Stimulated activated naive B cell treated with anti-CD40 and anti-IgM and Interleukin-4, amounts not matched to agents 10 μg/mL and 1 μg/mL and 100 μg/mL, for 72 hours (primary cell): ENCODE measurements around the gene FBXO40.
"Not testable (repeated sequence)": the region's sequence is repeated elsewhere in the genome, so short reads cannot be mapped to it uniquely, and the experiment has no call there.

Experiments used
- ATAC-seq, 2 donors: fragments of 150-1000 bp; cut with Tn5 transposase; replicated peaks; 2 replicates each; pipeline ENCODE4 v1.10.0; 2021; ENCODE audit warnings: moderate library complexity in 1 of 2
- DNase-seq: peaks from one replicate; pipeline ENCODE4 v3.0.0; 2021
- H3K27ac Mint-ChIP-seq: one replicate; pipeline ENCODE4 v1.8.0; 2022; ENCODE audit warnings: mild to moderate bottlenecking, mixed read lengths
- H3K27me3 Mint-ChIP-seq, 2 donors: one replicate each; pipeline ENCODE4 v1.8.0; 2022; ENCODE audit warnings: mixed read lengths in 2 of 2
- H3K36me3 Mint-ChIP-seq, 2 donors: one replicate each; pipeline ENCODE4 v1.8.0; 2022; ENCODE audit warnings: mixed read lengths in 2 of 2, mild to moderate bottlenecking in 1 of 2
- H3K4me1 Mint-ChIP-seq, 2 donors: one replicate each; pipeline ENCODE4 v1.8.0; 2022; ENCODE audit warnings: mixed read lengths in 2 of 2, mild to moderate bottlenecking in 1 of 2
- H3K4me3 Mint-ChIP-seq, 2 donors: one replicate each; pipeline ENCODE4 v1.8.0; 2022; ENCODE audit warnings: mild to moderate bottlenecking in 2 of 2, mixed read lengths in 2 of 2, moderate library complexity in 1 of 2
- H3K9me3 Mint-ChIP-seq, 2 donors: one replicate each; pipeline ENCODE4 v1.8.0; 2022; ENCODE audit warnings: mixed read lengths in 2 of 2, mild to moderate bottlenecking in 1 of 2

FBXO40 gene

DNA sequence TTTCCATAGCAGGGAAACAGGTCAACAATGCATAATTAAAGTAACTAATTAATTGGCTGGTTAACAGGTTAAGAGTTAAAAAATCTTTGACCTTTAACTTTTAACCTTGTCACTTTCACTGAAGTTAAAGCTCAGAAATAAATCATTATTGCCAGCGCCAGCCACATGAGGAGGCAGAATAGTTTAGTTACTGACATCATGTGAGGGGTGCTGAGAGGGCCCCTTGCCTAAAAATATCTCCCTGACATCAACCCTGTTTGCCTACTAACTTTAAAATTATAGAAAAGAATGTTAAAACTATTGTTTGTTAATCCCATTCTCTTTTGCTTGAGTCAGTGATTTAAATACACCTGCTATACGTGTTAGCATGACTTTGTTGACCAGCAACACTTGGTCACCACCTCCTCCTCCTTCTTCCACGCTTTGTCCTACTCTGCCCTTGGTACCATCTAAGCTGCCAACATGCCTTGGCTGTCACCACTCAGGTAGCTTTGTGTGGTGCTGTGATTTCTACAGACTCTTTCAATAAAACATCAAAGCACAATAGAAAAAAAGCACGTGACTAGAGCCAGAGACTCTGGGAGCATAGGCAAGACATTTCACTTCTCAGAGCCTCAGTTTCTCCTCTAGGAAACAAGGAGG, 2.7 kb downstream of the FBXO40 start:
- Mint-ChIP-seq H3K4me1 (no peaks in the 10 kb centered on the region), H3K27me3 (no peaks in the 10 kb centered on the region), H3K36me3 (no peaks in the 10 kb centered on the region), H3K4me3 (no peak overlapping the region), H3K27ac (no peak overlapping the region), H3K9me3 (no peaks in the 10 kb centered on the region)
- DNase-seq (no peak), ATAC-seq (no peak)

DNA sequence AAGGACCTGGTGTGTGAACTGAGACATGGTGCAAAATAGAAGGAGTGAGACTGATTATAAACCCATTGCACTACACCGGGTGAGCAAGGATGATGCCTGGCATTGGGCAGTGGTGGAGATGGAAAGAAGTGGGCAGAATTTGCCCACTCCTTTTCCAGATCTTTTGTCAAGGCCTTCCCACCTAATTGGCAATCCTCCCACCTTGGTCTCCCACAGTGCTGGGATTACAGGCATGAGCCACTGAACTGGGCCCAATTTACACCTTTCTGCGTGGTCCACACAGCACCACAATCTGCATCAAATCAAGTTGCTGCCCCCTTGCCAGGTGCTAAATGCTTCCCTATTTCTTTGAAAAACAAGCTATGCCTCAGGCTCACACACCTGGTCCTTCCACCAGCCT, 5.4 kb downstream of the FBXO40 start:
- no peaks in the 10 kb centered on the region for H3K4me1 Mint-ChIP-seq
- no peak for ATAC-seq

DNA sequence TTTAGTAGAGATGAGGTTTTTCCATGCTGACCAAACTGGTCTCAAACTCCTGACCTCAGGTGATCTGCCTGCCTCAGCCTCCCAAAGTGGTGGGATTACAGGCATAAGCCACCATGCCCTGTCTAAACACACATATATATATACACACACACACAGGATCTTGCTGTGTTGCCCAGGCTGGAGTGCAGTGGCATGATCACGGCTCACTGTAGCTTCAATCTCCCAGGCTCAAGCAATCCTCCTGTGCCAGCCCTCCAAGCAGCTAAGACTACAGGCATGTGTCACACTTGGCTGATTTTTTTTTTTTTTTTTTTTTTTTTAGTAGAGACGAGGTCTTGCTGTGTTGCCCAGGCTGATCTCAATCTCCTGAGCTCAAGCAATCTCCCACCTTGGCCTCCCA, 6.7 kb downstream of the FBXO40 start:
- H3K27me3 Mint-ChIP-seq, H3K4me3 Mint-ChIP-seq, DNase-seq, H3K36me3 Mint-ChIP-seq, H3K27ac Mint-ChIP-seq, H3K9me3 Mint-ChIP-seq, ATAC-seq, H3K4me1 Mint-ChIP-seq: not testable (repeated sequence)

More for the DNA sequence above, 5.4 kb downstream of the FBXO40 start:
- Mint-ChIP-seq H3K27ac (no peak overlapping the region), H3K9me3 (no peaks in the 10 kb centered on the region), H3K36me3 (no peaks in the 10 kb centered on the region), H3K27me3 (no peaks in the 10 kb centered on the region), H3K4me3 (no peak overlapping the region)
- no peak for DNase-seq

DNA sequence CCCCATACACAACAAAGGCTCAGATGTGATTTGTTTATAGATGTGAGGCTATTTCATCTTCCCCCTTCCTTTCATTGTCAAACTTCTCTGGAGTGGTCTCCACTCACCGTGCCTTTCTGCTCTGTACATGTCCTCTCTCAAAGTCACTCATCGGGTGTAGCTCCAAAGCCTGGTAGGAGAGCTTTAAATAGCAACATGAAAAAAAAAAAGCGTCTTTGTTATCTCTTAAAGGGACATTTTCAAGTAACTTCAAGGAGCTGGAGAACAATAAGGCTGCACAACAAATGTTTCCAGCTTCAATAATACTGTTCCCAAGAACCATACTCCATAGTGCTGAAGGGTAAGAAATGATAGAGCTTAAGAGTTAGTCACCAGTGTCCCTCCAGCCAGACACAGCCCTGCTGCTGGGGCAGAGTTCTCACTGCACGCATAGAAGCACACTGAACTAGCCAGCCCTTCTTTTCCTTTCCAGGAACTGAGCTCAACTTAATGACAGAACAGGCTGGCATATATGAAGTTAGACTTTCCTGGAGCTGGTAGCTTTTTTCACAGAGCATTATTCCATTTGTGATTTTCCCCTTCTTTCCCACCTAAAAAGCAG, 8.1 kb downstream of the FBXO40 start:
- no peaks in the 10 kb centered on the region for H3K4me1 Mint-ChIP-seq
- no peak for ATAC-seq
- DNase-seq = no peak
- H3K36me3 Mint-ChIP-seq = no peaks in the 10 kb centered on the region
- H3K9me3 Mint-ChIP-seq = no peaks in the 10 kb centered on the region
- no peaks in the 10 kb centered on the region for H3K27me3 Mint-ChIP-seq
- H3K27ac Mint-ChIP-seq = no peak overlapping the region
- no peak overlapping the region for H3K4me3 Mint-ChIP-seq

DNA sequence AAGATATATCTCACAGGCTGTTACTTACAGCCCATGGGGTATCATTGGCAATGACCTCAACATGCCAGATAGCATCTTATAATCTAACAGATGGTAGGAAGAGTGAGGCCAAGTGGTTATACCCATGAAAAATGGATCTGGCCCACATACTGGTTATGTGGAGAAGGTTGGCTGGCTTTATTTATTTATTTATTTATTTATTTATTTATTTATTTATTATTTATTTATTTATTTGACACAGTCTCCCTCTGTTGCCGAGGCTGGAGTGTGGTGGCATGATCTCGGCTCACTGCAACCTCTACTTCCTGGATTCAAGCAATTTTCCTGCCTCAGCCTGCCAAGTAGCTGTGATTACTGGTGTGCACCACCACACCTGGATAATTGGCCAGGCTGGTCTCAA, 11.6 kb downstream of the FBXO40 start:
- ATAC-seq = no peak
- Mint-ChIP-seq H3K27me3 (no peaks in the 10 kb centered on the region), H3K27ac (no peak overlapping the region)

DNA sequence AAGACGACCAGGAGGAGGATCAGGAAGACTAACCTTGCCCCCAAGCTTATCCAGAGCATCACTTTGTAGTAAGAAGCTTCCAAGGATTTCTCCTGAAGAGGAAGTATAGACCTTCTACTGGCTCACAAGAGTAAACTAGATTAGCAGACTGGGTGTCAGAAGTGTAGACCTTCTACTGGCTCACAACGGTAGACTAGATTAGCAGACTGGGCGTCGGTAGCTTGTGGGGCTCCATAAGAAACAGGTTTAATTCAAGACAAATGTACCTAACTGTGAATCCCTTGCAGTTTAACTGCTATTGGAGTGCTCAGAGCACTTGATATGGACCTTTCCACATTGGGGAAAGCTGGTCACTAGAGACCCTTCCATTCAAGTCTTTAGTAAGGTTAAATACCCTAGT, 12.9 kb downstream of the FBXO40 start:
- DNase-seq = no peak
- Mint-ChIP-seq H3K4me1 (no peaks in the 10 kb centered on the region), H3K27me3 (no peaks in the 10 kb centered on the region), H3K9me3 (no peaks in the 10 kb centered on the region), H3K4me3 (no peak overlapping the region), H3K36me3 (no peaks in the 10 kb centered on the region), H3K27ac (no peak overlapping the region)
- no peak for ATAC-seq

More for the DNA sequence above, 11.6 kb downstream of the FBXO40 start:
- DNase-seq = no peak
- H3K4me3 Mint-ChIP-seq = no peak overlapping the region
- H3K36me3 Mint-ChIP-seq = no peaks in the 10 kb centered on the region
- H3K4me1 Mint-ChIP-seq = no peaks in the 10 kb centered on the region
- no peaks in the 10 kb centered on the region for H3K9me3 Mint-ChIP-seq

DNA sequence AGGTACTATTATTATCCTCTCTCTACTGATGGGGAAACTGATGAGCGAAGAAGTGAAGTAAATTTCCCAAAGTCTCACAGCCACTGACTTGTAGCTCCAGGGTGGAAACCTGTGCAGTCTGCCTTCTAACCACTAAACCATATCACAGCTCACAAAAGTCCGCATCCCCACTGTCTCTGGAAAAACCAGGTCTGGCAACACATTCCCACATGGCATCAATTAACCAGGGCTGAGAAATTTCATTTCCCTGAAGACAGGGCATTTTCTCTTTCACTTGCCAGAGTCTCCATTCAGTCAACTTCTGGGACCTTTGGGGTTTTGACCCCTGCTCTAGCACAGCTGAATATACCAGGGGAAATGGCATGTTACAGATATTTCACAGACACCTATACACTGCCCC, 26.5 kb downstream of the FBXO40 start:
- ATAC-seq = no peak
- peaks cover 7 to 11% of the 10 kb centered on the region in 2 donors for H3K27me3 Mint-ChIP-seq
- DNase-seq = no peak
- peaks cover 0 to 4% of the 10 kb centered on the region in 2 donors for H3K4me1 Mint-ChIP-seq
- H3K4me3 Mint-ChIP-seq = no peak overlapping the region
- no peaks in the 10 kb centered on the region for H3K9me3 Mint-ChIP-seq
- no peaks in the 10 kb centered on the region for H3K36me3 Mint-ChIP-seq
- H3K27ac Mint-ChIP-seq = no peak overlapping the region

DNA sequence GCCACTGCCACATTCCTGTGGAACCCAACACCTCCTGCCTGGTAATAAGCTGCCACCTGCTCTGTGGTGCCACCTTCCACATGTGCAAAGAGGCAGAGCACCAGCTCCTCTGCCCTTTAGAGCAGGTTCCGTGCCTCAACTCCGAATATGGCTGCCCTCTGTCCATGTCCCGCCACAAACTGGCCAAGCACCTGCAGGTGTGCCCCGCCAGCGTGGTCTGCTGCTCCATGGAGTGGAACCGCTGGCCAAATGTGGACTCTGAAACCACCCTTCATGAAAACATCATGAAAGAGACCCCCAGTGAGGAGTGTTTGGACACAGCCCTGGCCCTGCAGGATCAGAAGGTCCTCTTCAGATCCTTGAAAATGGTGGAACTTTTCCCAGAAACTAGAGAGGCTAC, 28.3 kb downstream of the FBXO40 start:
- H3K4me1 Mint-ChIP-seq = peaks cover 0 to 4% of the 10 kb centered on the region in 2 donors
- no peak overlapping the region for H3K4me3 Mint-ChIP-seq
- no peaks in the 10 kb centered on the region for H3K36me3 Mint-ChIP-seq
- no peak overlapping the region for H3K27ac Mint-ChIP-seq
- DNase-seq = no peak
- H3K9me3 Mint-ChIP-seq = no peaks in the 10 kb centered on the region
- peaks cover 7 to 11% of the 10 kb centered on the region in 2 donors for H3K27me3 Mint-ChIP-seq
- no peak for ATAC-seq

DNA sequence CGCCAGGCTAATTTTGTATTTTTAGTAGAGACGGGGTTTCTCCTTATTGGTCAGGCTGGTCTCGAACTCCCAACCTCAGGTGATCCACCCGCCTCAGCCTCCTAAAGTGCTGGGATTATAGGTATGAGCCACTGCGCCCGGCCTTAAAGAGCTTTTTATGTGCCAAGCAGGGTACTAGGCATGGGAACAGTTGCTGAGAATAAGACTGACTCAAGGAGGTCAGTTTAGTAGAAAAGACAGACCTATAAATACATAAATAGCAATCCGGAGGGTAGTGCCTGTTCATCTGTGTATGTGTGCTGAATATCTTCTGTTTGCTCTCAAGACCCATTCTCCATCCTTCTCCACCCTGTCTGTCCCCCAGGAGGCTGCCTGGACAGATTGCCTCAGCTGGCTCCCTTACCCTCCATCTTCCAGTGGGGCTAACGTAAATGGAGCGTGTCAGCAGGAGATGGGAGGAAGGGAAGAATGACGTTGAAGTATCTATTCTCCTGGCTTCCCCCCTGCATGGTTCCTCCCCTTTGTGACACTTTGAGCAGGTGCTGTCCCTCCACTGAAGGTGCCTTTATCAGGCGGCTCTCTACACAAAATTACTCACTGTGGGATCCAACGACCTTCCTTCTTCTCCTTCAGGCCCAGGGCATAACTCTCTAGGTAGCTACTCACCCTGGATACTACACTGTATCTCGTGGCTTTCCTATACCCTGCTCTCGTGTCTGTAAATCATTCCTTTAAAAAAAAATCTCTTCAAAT, 31.1 kb downstream of the FBXO40 start:
- H3K4me1 Mint-ChIP-seq = peaks cover 0 to 4% of the 10 kb centered on the region in 2 donors
- H3K27ac Mint-ChIP-seq = no peak overlapping the region
- H3K9me3 Mint-ChIP-seq = peaks cover 0 to 2% of the 10 kb centered on the region in 2 donors
- peaks cover 12 to 13% of the 10 kb centered on the region in 2 donors for H3K36me3 Mint-ChIP-seq
- ATAC-seq = peak; percentile 21 to 33
- no peak for DNase-seq
- peaks cover 7 to 11% of the 10 kb centered on the region in 2 donors for H3K27me3 Mint-ChIP-seq
- H3K4me3 Mint-ChIP-seq = no peak overlapping the region

DNA sequence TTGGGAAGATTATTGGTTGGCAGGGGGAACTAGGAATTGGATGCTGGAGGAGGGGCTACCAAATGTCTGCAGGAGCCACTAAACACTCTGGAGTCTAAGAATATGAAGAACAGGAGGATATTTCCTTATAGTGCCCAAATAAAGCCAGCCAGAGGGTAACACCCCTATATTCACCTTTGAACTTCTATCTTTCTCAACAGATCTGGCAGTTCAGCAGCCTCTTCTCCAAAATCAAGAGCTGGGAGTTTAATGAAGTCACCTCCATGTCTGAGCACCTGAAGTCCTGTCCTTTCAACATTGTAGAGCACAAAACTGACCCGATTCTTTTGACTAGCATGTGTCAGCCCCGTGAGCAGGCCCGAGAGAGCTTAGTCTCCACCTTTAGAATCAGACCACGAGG, 33.3 kb downstream of the FBXO40 start:
- ATAC-seq (no peak), DNase-seq (no peak)
- Mint-ChIP-seq H3K36me3 (peaks cover 30 to 35% of the 10 kb centered on the region in 2 donors), H3K27me3 (peaks cover 5 to 10% of the 10 kb centered on the region in 2 donors), H3K27ac (no peak overlapping the region), H3K4me1 (peaks cover 10 to 11% of the 10 kb centered on the region in 2 donors), H3K4me3 (no peak overlapping the region), H3K9me3 (peaks cover 0 to 3% of the 10 kb centered on the region in 2 donors)

DNA sequence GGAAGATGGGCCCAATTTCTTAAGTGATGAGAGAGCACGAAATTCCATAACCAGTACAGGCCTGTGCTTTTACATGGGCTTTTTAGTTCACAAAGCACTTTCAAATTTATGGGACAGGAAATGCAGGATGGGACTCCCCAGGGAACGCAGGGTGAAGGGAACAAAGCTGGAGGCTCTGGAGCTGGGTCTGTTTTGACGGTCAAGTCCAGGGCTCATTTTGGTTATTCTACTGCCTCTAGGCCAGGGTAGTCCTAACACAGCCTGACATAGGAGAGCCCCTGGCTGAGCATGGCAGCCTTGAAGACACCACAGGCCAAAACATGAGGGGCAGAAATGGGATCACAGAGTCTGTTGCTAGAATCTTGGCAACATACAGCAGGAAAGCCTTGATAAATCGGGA, 34.0 kb downstream of the FBXO40 start:
- Mint-ChIP-seq H3K27me3 (peaks cover 0 to 3% of the 10 kb centered on the region in 2 donors), H3K9me3 (peaks cover 0 to 4% of the 10 kb centered on the region in 2 donors), H3K4me1 (peaks cover 13 to 14% of the 10 kb centered on the region in 2 donors), H3K36me3 (peaks cover 36 to 42% of the 10 kb centered on the region in 2 donors), H3K27ac (no peak overlapping the region), H3K4me3 (no peak overlapping the region)
- DNase-seq (no peak), ATAC-seq (no peak)

DNA sequence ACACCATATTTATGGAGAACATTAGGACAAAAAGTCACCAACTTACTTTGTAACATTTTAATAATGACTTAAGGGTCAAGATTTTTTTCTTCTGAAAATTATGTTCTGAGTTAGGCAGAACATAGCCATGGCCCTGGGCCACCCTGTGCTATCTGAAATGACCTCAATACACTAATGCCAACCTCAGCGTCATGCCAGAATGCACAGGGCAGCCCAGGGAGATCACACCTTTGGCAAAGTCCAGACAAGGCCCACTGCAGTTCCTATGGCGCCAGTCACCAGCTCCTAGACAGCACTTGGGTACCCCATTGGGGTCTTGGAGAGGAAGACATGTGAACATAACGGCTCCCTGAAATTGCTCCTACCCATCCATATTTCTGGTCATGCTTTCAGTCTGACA, 34.4 kb downstream of the FBXO40 start:
- DNase-seq (no peak), ATAC-seq (no peak)
- peaks cover 40 to 46% of the 10 kb centered on the region in 2 donors for H3K36me3 Mint-ChIP-seq
- peaks cover 13 to 16% of the 10 kb centered on the region in 2 donors for H3K4me1 Mint-ChIP-seq
- H3K4me3 Mint-ChIP-seq = no peak overlapping the region
- peaks cover 0 to 5% of the 10 kb centered on the region in 2 donors for H3K9me3 Mint-ChIP-seq
- no peak overlapping the region for H3K27ac Mint-ChIP-seq
- H3K27me3 Mint-ChIP-seq = no peaks in the 10 kb centered on the region

DNA sequence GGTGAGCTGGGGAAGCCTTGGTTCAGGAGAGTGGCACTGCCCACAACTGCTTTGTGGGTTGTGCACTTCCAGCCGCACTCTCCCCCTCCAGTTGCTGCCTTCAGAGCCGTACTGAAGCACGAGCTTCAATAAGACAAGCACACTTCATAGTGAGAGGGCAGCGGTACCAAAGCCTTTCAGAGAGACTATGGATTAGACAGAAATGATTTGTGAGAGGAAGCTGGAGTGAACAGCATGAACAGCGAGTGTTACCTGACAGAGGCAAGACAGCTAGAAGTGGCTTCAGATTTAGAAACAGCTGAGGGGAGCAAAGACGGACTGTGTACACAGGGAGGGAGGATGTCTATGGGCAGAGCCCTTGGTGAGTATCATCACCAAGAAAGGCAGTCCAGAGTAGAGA, 36.4 kb downstream of the FBXO40 start:
- Mint-ChIP-seq H3K36me3 (peaks cover 53 to 63% of the 10 kb centered on the region in 2 donors), H3K9me3 (peaks cover 0 to 5% of the 10 kb centered on the region in 2 donors), H3K27ac (no peak overlapping the region)

DNA sequence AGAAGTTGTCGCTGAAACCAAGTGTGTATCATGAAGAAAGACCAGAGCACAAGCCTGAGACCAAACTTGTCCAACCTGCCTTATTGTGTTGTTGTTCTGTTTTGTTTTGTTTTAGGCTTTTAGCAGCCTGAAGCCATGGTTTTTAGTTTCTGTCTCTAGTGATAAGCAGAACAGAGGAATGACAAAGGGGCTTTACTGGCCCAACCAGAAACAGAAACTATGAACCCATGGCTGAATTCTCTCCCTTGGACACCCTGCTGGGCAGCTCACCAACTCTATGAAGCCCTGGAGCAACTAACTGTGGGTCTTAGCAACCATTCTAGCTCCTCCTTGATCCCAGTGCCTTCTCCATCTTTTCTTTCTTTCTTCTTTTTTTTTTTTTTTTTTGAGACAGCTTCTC, 37.2 kb downstream of the FBXO40 start:
- DNase-seq (no peak), ATAC-seq (peak; percentile 27 to 31)
- H3K27me3 Mint-ChIP-seq = no peaks in the 10 kb centered on the region
- peaks cover 59 to 71% of the 10 kb centered on the region in 2 donors for H3K36me3 Mint-ChIP-seq
- peaks cover 0 to 5% of the 10 kb centered on the region in 2 donors for H3K9me3 Mint-ChIP-seq
- peak overlapping the region; percentile 85 for H3K27ac Mint-ChIP-seq
- no peak overlapping the region for H3K4me3 Mint-ChIP-seq
- H3K4me1 Mint-ChIP-seq = peaks cover 13 to 14% of the 10 kb centered on the region in 2 donors

More for the DNA sequence above, 36.4 kb downstream of the FBXO40 start:
- ATAC-seq (peak in 1 of 2 donors; percentile 12), DNase-seq (no peak)
- H3K4me1 Mint-ChIP-seq = peaks cover 12 to 13% of the 10 kb centered on the region in 2 donors
- no peak overlapping the region for H3K4me3 Mint-ChIP-seq
- H3K27me3 Mint-ChIP-seq = no peaks in the 10 kb centered on the region
